ENCODE measurements around the gene BBIP1. TPM values are rescaled to one million over a fixed set of nuclear protein-coding genes. Genes with fewer than 3 reads are reported as not detected.
A peak's percentile ranks its signal among the peaks of the same experiment; 100 is the strongest.

BBIP1 gene, protein sequence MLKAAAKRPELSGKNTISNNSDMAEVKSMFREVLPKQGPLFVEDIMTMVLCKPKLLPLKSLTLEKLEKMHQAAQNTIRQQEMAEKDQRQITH
- 30.6 TPM for polyA plus RNA-seq (2013)

DNA sequence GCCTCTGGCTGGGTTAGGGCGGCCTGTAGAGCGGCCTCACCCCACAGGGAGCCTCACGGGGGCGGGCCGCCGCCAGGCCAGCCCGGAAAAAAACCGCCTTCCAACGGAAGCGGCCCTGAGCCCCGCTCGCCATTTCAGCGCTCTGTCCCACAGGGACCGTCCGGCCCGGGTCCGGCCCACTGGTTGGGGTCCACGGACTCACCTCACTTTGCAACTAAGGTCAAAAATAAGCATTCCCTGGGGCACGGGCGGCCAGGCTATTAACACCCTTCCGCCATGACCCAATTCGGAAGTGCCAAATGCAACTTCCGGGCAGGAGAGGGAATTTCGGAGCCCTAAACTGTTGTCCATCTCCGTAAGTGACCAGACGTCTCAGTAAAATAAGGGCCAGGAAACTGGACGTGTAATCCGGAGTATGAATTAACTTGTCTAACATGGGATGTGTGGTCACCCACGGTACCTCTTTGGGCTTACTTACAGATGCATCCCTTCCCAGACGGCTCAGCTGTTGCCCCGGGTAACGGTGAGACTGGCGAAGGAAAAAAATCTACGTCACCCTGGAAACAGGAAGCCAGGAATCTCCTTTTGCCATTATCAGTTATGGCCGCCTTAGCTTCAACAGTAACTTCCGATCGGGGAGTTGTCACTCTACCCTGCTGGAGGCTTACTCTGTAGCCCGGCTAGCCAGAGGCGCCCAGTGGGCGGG lies at the start of gene BBIP1:
Gene BBIP1 (minus strand): TSS at position 538 of the 706 bp plus-strand sequence. CDS start 1,023 bp downstream, outside the sequence.
- H3K9me3 ChIP-seq (ENCODE audit: control extremely low read depth in 1 of 5, control insufficient read depth in 4 of 5, insufficient read depth in 2 of 5, low read depth in 1 of 5, low read length in 4 of 5), result no peaks in the 10 kb centered on the region
- peak within 1 kb of the TSS; percentile 88 to 97 (median 93) for H3K4me3 ChIP-seq (ENCODE audit: control insufficient read depth in 1 of 7, extremely low read depth in 1 of 7, insufficient read depth in 4 of 7, low read depth in 2 of 7, low read length in 6 of 7)
- peaks cover 8 to 31% (median 22%) of the 10 kb centered on the region in 4 experiments for H3K4me1 ChIP-seq (ENCODE audit: control extremely low read depth in 1 of 4, control insufficient read depth in 4 of 4, insufficient read depth in 4 of 4, low read length in 3 of 4)
- peak within 1 kb of the TSS; percentile 99 to 100 for H3K27ac ChIP-seq (ENCODE audit: insufficient read depth in 1 of 2, low read depth in 1 of 2, low read length in 2 of 2, poor library complexity in 1 of 2, severe bottlenecking in 2 of 2)
- no peaks in the 10 kb centered on the region for H3K36me3 ChIP-seq (ENCODE audit: control insufficient read depth in 4 of 4, insufficient read depth in 4 of 4, low read length in 3 of 4)
- POLR2A ChIA-PET, result interaction anchor here (0.5 to 1.4 kb wide), 11 partner anchors 9 to 305 kb away, joined by 3 to 4 read pairs (median 3); partner anchors contain the start of gene PDCD4
- WGBS (ENCODE audit: insufficient coverage), result 0% methylated on average over 38 of the region's 40 CpGs
- peak; percentile 100 for DNase-seq
- H3K27me3 ChIP-seq (replicated peaks in 2 of 5; ENCODE audit: control insufficient read depth in 4 of 5, insufficient read depth in 5 of 5, low read length in 4 of 5), result no peaks in the 10 kb centered on the region
- CTCF ChIA-PET, result interaction anchor here (0.7 to 2.2 kb wide), 4 partner anchors 12 to 348 kb away, joined by 3 to 5 read pairs (median 4); no protein-coding TSS in a partner anchor

- peaks cover 3 to 12% (median 8%) of the 10 kb centered on the region in 4 experiments for H3K36me3 ChIP-seq (ENCODE audit: control insufficient read depth in 4 of 4, insufficient read depth in 4 of 4, low read length in 3 of 4)
- no peak for DNase-seq
- H3K27ac ChIP-seq (ENCODE audit: insufficient read depth in 1 of 2, low read depth in 1 of 2, low read length in 2 of 2, poor library complexity in 1 of 2, severe bottlenecking in 2 of 2), result no peak overlapping the region
- no peaks in the 10 kb centered on the region for H3K4me1 ChIP-seq (ENCODE audit: control extremely low read depth in 1 of 4, control insufficient read depth in 4 of 4, insufficient read depth in 4 of 4, low read length in 3 of 4)
- H3K27me3 ChIP-seq (replicated peaks in 2 of 5; ENCODE audit: control insufficient read depth in 4 of 5, insufficient read depth in 5 of 5, low read length in 4 of 5), result no peaks in the 10 kb centered on the region
- ChIA-PET CTCF (no interaction called here), POLR2A (no interaction called here)
- H3K9me3 ChIP-seq (ENCODE audit: control extremely low read depth in 1 of 5, control insufficient read depth in 4 of 5, insufficient read depth in 2 of 5, low read depth in 1 of 5, low read length in 4 of 5), result no peaks in the 10 kb centered on the region
- WGBS (ENCODE audit: insufficient coverage), result no CpG with 5 or more reads among the region's 1 CpG
- no peak overlapping the region for H3K4me3 ChIP-seq (ENCODE audit: control insufficient read depth in 1 of 7, extremely low read depth in 1 of 7, insufficient read depth in 4 of 7, low read depth in 2 of 7, low read length in 6 of 7)
Observed at GRCh38 chr10:110967645-110968044, 48.7 kb upstream of the BBIP1 start.

DNA sequence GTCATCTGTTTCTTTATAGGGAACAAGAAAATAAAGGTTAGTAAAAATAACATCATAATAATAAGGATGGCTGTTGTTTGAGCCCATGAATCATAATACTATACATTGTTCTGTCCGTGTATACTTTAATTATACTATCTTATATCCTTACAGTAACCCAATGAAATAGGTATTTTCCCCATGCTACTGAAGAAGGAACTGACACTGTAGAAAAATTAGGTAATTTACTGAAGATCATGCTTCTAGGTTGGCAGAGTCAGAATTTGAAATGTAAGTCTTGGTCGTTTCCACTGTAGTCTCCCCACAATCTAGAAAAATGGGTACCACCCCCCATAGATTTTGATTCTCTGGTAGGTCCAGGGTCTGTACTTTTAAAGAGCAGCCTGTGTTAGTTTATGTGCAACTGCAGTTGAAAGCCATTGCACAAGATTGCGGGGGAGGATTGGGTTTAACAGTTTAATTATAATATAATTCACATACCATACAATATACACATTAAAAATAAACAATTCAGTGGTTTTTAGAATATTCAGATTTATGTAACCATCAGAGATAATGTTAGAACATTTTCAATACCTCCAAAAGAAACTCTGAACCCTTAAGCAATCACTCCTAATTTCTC lies 48.1 kb upstream of the BBIP1 start:
- POLR2A ChIA-PET, result no interaction called here
- no peak overlapping the region for H3K27ac ChIP-seq (ENCODE audit: insufficient read depth in 1 of 2, low read depth in 1 of 2, low read length in 2 of 2, poor library complexity in 1 of 2, severe bottlenecking in 2 of 2)
- H3K4me1 ChIP-seq (ENCODE audit: control extremely low read depth in 1 of 4, control insufficient read depth in 4 of 4, insufficient read depth in 4 of 4, low read length in 3 of 4), result no peaks in the 10 kb centered on the region
- 100% methylated on average over 1 of the region's 3 CpGs for WGBS (ENCODE audit: insufficient coverage)
- no peaks in the 10 kb centered on the region for H3K9me3 ChIP-seq (ENCODE audit: control extremely low read depth in 1 of 5, control insufficient read depth in 4 of 5, insufficient read depth in 2 of 5, low read depth in 1 of 5, low read length in 4 of 5)
- no peak overlapping the region for H3K4me3 ChIP-seq (ENCODE audit: control insufficient read depth in 1 of 7, extremely low read depth in 1 of 7, insufficient read depth in 4 of 7, low read depth in 2 of 7, low read length in 6 of 7)
- CTCF ChIA-PET, result no interaction called here
- peaks cover 3 to 12% (median 8%) of the 10 kb centered on the region in 4 experiments for H3K36me3 ChIP-seq (ENCODE audit: control insufficient read depth in 4 of 4, insufficient read depth in 4 of 4, low read length in 3 of 4)
- no peaks in the 10 kb centered on the region for H3K27me3 ChIP-seq (replicated peaks in 2 of 5; ENCODE audit: control insufficient read depth in 4 of 5, insufficient read depth in 5 of 5, low read length in 4 of 5)
- no peak for DNase-seq

DNA sequence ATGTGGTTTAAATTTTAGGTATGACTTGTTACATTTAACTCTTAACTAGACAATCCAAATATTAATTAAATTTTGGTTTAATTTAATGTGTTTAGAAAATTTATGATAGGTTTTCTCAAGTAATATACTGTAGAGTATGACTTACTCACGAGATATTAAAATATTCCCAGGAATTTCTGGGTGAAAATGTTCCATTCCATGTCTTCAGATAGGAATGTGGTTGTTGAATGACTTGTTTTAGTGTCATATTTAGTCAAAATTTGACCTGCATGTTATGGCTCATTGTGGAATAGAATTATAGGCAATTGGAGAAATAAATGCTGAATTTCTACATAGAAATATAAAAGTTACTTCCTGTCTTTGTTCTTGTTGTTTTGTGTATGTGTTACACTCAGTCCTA lies 47.2 kb upstream of the BBIP1 start:
- H3K27me3 ChIP-seq (replicated peaks in 2 of 5; ENCODE audit: control insufficient read depth in 4 of 5, insufficient read depth in 5 of 5, low read length in 4 of 5), result no peaks in the 10 kb centered on the region
- H3K27ac ChIP-seq (ENCODE audit: insufficient read depth in 1 of 2, low read depth in 1 of 2, low read length in 2 of 2, poor library complexity in 1 of 2, severe bottlenecking in 2 of 2), result no peak overlapping the region
- DNase-seq, result no peak
- no CpG with 5 or more reads among the region's 1 CpG for WGBS (ENCODE audit: insufficient coverage)
- no peaks in the 10 kb centered on the region for H3K4me1 ChIP-seq (ENCODE audit: control extremely low read depth in 1 of 4, control insufficient read depth in 4 of 4, insufficient read depth in 4 of 4, low read length in 3 of 4)
- POLR2A ChIA-PET, result interaction anchor here (0.6 kb wide), 1 partner anchor 9 kb away, joined by 3 read pairs; no protein-coding TSS in a partner anchor
- CTCF ChIA-PET, result interaction anchor here (1.1 kb wide), 1 partner anchor 14 kb away, joined by 3 read pairs; no protein-coding TSS in a partner anchor
- no peaks in the 10 kb centered on the region for H3K9me3 ChIP-seq (ENCODE audit: control extremely low read depth in 1 of 5, control insufficient read depth in 4 of 5, insufficient read depth in 2 of 5, low read depth in 1 of 5, low read length in 4 of 5)
- H3K36me3 ChIP-seq (ENCODE audit: control insufficient read depth in 4 of 4, insufficient read depth in 4 of 4, low read length in 3 of 4), result peaks cover 3 to 12% (median 8%) of the 10 kb centered on the region in 4 experiments
- H3K4me3 ChIP-seq (ENCODE audit: control insufficient read depth in 1 of 7, extremely low read depth in 1 of 7, insufficient read depth in 4 of 7, low read depth in 2 of 7, low read length in 6 of 7), result no peak overlapping the region

GRCh38 chr10:110965216-110965615 lies 46.2 kb upstream of the BBIP1 start:
- POLR2A ChIA-PET, result no interaction called here

DNA sequence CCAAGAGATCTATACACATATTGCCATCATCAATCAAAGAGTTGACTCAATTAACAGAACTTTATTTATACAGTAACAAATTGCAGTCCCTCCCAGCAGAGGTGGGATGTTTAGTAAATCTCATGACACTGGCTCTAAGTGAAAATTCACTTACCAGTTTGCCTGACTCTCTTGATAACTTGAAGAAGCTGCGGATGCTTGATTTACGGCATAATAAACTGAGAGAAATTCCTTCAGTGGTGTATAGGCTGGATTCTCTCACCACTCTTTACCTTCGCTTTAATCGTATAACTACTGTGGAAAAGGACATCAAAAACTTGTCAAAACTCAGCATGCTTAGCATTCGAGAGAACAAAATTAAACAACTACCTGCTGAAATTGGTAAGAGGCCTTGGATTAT lies 45.7 kb upstream of the BBIP1 start:
- ChIA-PET CTCF (no interaction called here), POLR2A (no interaction called here)
- no peaks in the 10 kb centered on the region for H3K9me3 ChIP-seq (ENCODE audit: control extremely low read depth in 1 of 5, control insufficient read depth in 4 of 5, insufficient read depth in 2 of 5, low read depth in 1 of 5, low read length in 4 of 5)
- no peak overlapping the region for H3K4me3 ChIP-seq (ENCODE audit: control insufficient read depth in 1 of 7, extremely low read depth in 1 of 7, insufficient read depth in 4 of 7, low read depth in 2 of 7, low read length in 6 of 7)
- WGBS (ENCODE audit: insufficient coverage), result 100% methylated on average over 2 of the region's 5 CpGs
- no peaks in the 10 kb centered on the region for H3K4me1 ChIP-seq (ENCODE audit: control extremely low read depth in 1 of 4, control insufficient read depth in 4 of 4, insufficient read depth in 4 of 4, low read length in 3 of 4)
- no peak for DNase-seq
- peaks cover 3 to 12% (median 8%) of the 10 kb centered on the region in 4 experiments for H3K36me3 ChIP-seq (ENCODE audit: control insufficient read depth in 4 of 4, insufficient read depth in 4 of 4, low read length in 3 of 4)
- H3K27ac ChIP-seq (ENCODE audit: insufficient read depth in 1 of 2, low read depth in 1 of 2, low read length in 2 of 2, poor library complexity in 1 of 2, severe bottlenecking in 2 of 2), result no peak overlapping the region
- no peaks in the 10 kb centered on the region for H3K27me3 ChIP-seq (replicated peaks in 2 of 5; ENCODE audit: control insufficient read depth in 4 of 5, insufficient read depth in 5 of 5, low read length in 4 of 5)

More at GRCh38 chr10:110965216-110965615, 46.2 kb upstream of the BBIP1 start:
- Histone ChIP-seq H3K4me3 (ENCODE audit: control insufficient read depth in 1 of 7, extremely low read depth in 1 of 7, insufficient read depth in 4 of 7, low read depth in 2 of 7, low read length in 6 of 7) (no peak overlapping the region), H3K9me3 (ENCODE audit: control extremely low read depth in 1 of 5, control insufficient read depth in 4 of 5, insufficient read depth in 2 of 5, low read depth in 1 of 5, low read length in 4 of 5) (no peaks in the 10 kb centered on the region), H3K27me3 (replicated peaks in 2 of 5; ENCODE audit: control insufficient read depth in 4 of 5, insufficient read depth in 5 of 5, low read length in 4 of 5) (no peaks in the 10 kb centered on the region), H3K36me3 (ENCODE audit: control insufficient read depth in 4 of 4, insufficient read depth in 4 of 4, low read length in 3 of 4) (peaks cover 3 to 12% (median 8%) of the 10 kb centered on the region in 4 experiments), H3K27ac (ENCODE audit: insufficient read depth in 1 of 2, low read depth in 1 of 2, low read length in 2 of 2, poor library complexity in 1 of 2, severe bottlenecking in 2 of 2) (no peak overlapping the region), H3K4me1 (ENCODE audit: control extremely low read depth in 1 of 4, control insufficient read depth in 4 of 4, insufficient read depth in 4 of 4, low read length in 3 of 4) (no peaks in the 10 kb centered on the region)
- DNase-seq, result no peak
- CTCF ChIA-PET, result interaction anchor here (1.1 kb wide), 1 partner anchor 13 kb away, joined by 3 read pairs; no protein-coding TSS in a partner anchor

GRCh38 chr10:110963162-110963561 lies 44.2 kb upstream of the BBIP1 start:
- CTCF ChIA-PET, result interaction anchor here (1.2 kb wide), 1 partner anchor 19 kb away, joined by 3 read pairs; no protein-coding TSS in a partner anchor
- Histone ChIP-seq H3K4me1 (ENCODE audit: control extremely low read depth in 1 of 4, control insufficient read depth in 4 of 4, insufficient read depth in 4 of 4, low read length in 3 of 4) (no peaks in the 10 kb centered on the region), H3K9me3 (ENCODE audit: control extremely low read depth in 1 of 5, control insufficient read depth in 4 of 5, insufficient read depth in 2 of 5, low read depth in 1 of 5, low read length in 4 of 5) (no peaks in the 10 kb centered on the region), H3K4me3 (ENCODE audit: control insufficient read depth in 1 of 7, extremely low read depth in 1 of 7, insufficient read depth in 4 of 7, low read depth in 2 of 7, low read length in 6 of 7) (no peak overlapping the region), H3K27ac (ENCODE audit: insufficient read depth in 1 of 2, low read depth in 1 of 2, low read length in 2 of 2, poor library complexity in 1 of 2, severe bottlenecking in 2 of 2) (no peak overlapping the region), H3K36me3 (ENCODE audit: control insufficient read depth in 4 of 4, insufficient read depth in 4 of 4, low read length in 3 of 4) (peaks cover 3 to 12% (median 7%) of the 10 kb centered on the region in 4 experiments), H3K27me3 (replicated peaks in 2 of 5; ENCODE audit: control insufficient read depth in 4 of 5, insufficient read depth in 5 of 5, low read length in 4 of 5) (no peaks in the 10 kb centered on the region)
- POLR2A ChIA-PET, result no interaction called here
- WGBS (ENCODE audit: insufficient coverage), result 100% methylated on average over 1 of the region's 2 CpGs
- no peak for DNase-seq

Data from common myeloid progenitor, CD34-positive (primary cell).